Chondrocyte (in vitro differentiated cells): Measurements from ENCODE around the gene EXD3. TPM values are rescaled to one million over a fixed set of nuclear protein-coding genes. Genes with fewer than 3 reads are reported as not detected.

Source experiments
- DNase-seq: peaks from one replicate; pipeline ENCODE4 v3.0.0; 2021; ENCODE audit warnings: mixed read lengths, low spot score
- H3K27ac Mint-ChIP-seq: one replicate; pipeline ENCODE4 v1.8.0; 2021; ENCODE audit warnings: mild to moderate bottlenecking, moderate library complexity, mixed read lengths; ENCODE audit not compliant: unreplicated experiment
- H3K27me3 Mint-ChIP-seq: 2 replicates; pipeline ENCODE4 v1.8.0; 2021; ENCODE audit warnings: low read depth, mixed read lengths
- H3K36me3 Mint-ChIP-seq: 2 replicates; pipeline ENCODE4 v1.8.0; 2021; ENCODE audit warnings: low read depth, mixed read lengths
- H3K4me1 Mint-ChIP-seq: 2 replicates; pipeline ENCODE4 v1.8.0; 2021; ENCODE audit warnings: low read depth, mild to moderate bottlenecking, mixed read lengths
- H3K4me3 Mint-ChIP-seq: one replicate; pipeline ENCODE4 v1.8.0; 2021; ENCODE audit warnings: mild to moderate bottlenecking, moderate library complexity, mixed read lengths; ENCODE audit not compliant: unreplicated experiment
- H3K9me3 Mint-ChIP-seq: 2 replicates; pipeline ENCODE4 v1.8.0; 2021; ENCODE audit warnings: low read depth, mixed read lengths
- CTCF ChIP-seq: fragments of 200-600 bp; sonication (generic); IDR thresholded peaks from 2 replicates; pipeline ENCODE4 v1.5.0; 2021; ENCODE audit warnings: antibody characterized with exemption, mild to moderate bottlenecking, moderate library complexity
- total RNA-seq: library from RNA; stranded (reverse); gene quantifications from 3 replicates; pipeline ENCODE4 v1.2.1, GENCODE V29; 2021

Gene EXD3
- total RNA-seq, 1 donor from 2014 or later = 11.6 TPM

- DNase-seq = no peak
- TF ChIP-seq CTCF = peak; percentile 72
- H3K4me3 Mint-ChIP-seq = no peak overlapping the region
- peak overlapping the region; percentile 79 for H3K27ac Mint-ChIP-seq
- no peaks in the 10 kb centered on the region for H3K9me3 Mint-ChIP-seq
- H3K4me1 Mint-ChIP-seq = peaks cover 7% of the 10 kb centered on the region
- no peaks in the 10 kb centered on the region for H3K27me3 Mint-ChIP-seq
- H3K36me3 Mint-ChIP-seq = no peaks in the 10 kb centered on the region
These were observed 103.8 kb downstream of the EXD3 start for GRCh38 chr9:137319011-137319738.

GRCh38 chr9:137318602-137319001 is 104.4 kb downstream of the EXD3 start:
- no peak overlapping the region for H3K4me3 Mint-ChIP-seq
- no peak for DNase-seq
- no peaks in the 10 kb centered on the region for H3K36me3 Mint-ChIP-seq
- TF ChIP-seq CTCF = no peak
- no peaks in the 10 kb centered on the region for H3K27me3 Mint-ChIP-seq
- peaks cover 7% of the 10 kb centered on the region for H3K4me1 Mint-ChIP-seq
- peak overlapping the region; percentile 79 for H3K27ac Mint-ChIP-seq
- no peaks in the 10 kb centered on the region for H3K9me3 Mint-ChIP-seq

GRCh38 chr9:137317718-137318511 is 105.0 kb downstream of the EXD3 start:
- H3K4me3 Mint-ChIP-seq = no peak overlapping the region
- no peaks in the 10 kb centered on the region for H3K36me3 Mint-ChIP-seq
- peak overlapping the region; percentile 41 for H3K27ac Mint-ChIP-seq
- no peaks in the 10 kb centered on the region for H3K27me3 Mint-ChIP-seq
- H3K9me3 Mint-ChIP-seq = no peaks in the 10 kb centered on the region
- TF ChIP-seq CTCF = no peak
- H3K4me1 Mint-ChIP-seq = peaks cover 7% of the 10 kb centered on the region
- DNase-seq = no peak

- DNase-seq = no peak
- peak overlapping the region; percentile 27 for H3K27ac Mint-ChIP-seq
- H3K36me3 Mint-ChIP-seq = no peaks in the 10 kb centered on the region
- H3K27me3 Mint-ChIP-seq = no peaks in the 10 kb centered on the region
- H3K4me1 Mint-ChIP-seq = peaks cover 7% of the 10 kb centered on the region
- no peaks in the 10 kb centered on the region for H3K9me3 Mint-ChIP-seq
- H3K4me3 Mint-ChIP-seq = no peak overlapping the region
- no peak for TF ChIP-seq CTCF
These were observed 105.8 kb downstream of the EXD3 start for GRCh38 chr9:137317021-137317717.
